H1 (cell line): ENCODE data around the gene UBE2I. TPM values are rescaled to one million over a fixed set of nuclear protein-coding genes. Genes with fewer than 3 reads are reported as not detected.

Source experiments
- CTCF ChIA-PET: fragments of 300-600 bp; sonication (Branson Sonifier 250); formaldehyde crosslinking; loops from one replicate; lab custom pipeline; 2021; ENCODE audit not compliant: partially characterized antibody; lab: Charles Lee
- POLR2A ChIA-PET: fragments of 300-600 bp; sonication (Branson Sonifier 250); formaldehyde crosslinking; loops from one replicate; lab custom pipeline; 2021; ENCODE audit warnings: inconsistent platforms; ENCODE audit not compliant: partially characterized antibody; lab: Charles Lee
- DNase-seq, 2 experiments: peaks; one replicate each; pipeline versions ENCODE4 v3.0.0 to v3.0.0-alpha.2; 2010 to 2022; ENCODE audit warnings: low spot score in 2 of 2, low read depth in 1 of 2, mixed read lengths in 1 of 2
- FAIRE-seq: peaks from 2 replicates; lab custom pipeline; 2011; peaks lifted over from hg19 to GRCh38; lab: Jason Lieb, UNC
- H2AFZ ChIP-seq: 2 replicates; pipeline ENCODE4 v1.8.1; 2012; ENCODE audit warnings: low read length, inconsistent platforms
- H2AK5ac ChIP-seq: 2 replicates; pipeline ENCODE4 v1.6.1; 2013; ENCODE audit warnings: low read depth, low read length
- H2BK120ac ChIP-seq: replicated peaks from 2 replicates; pipeline ENCODE3; 2013; ENCODE audit warnings: low read depth, low read length, inconsistent platforms
- H2BK12ac ChIP-seq: 2 replicates; pipeline ENCODE4 v1.6.1; 2013; ENCODE audit warnings: low read depth, low read length
- H2BK15ac ChIP-seq: 2 replicates; pipeline ENCODE4 v1.6.1; 2013; ENCODE audit warnings: low read length
- H2BK20ac ChIP-seq: 2 replicates; pipeline ENCODE4 v1.6.1; 2013; ENCODE audit warnings: low read length
- H2BK5ac ChIP-seq: 2 replicates; pipeline ENCODE4 v1.6.1; 2013; ENCODE audit warnings: low read depth, low read length
- H3K14ac ChIP-seq: 2 replicates; pipeline ENCODE4 v1.6.1; 2013; ENCODE audit warnings: inconsistent platforms; ENCODE audit not compliant: insufficient read length
- H3K18ac ChIP-seq: 2 replicates; pipeline ENCODE4 v1.6.1; 2013; ENCODE audit warnings: low read length; ENCODE audit errors: extremely low read depth
- H3K23ac ChIP-seq: 2 replicates; pipeline ENCODE4 v1.6.1; 2013; ENCODE audit warnings: inconsistent platforms; ENCODE audit not compliant: insufficient read length
- H3K23me2 ChIP-seq: 2 replicates; pipeline ENCODE4 v1.6.1; 2013; ENCODE audit warnings: low read depth, low read length
- H3K27ac ChIP-seq: 2 replicates; pipeline ENCODE4 v1.6.1; 2011; ENCODE audit warnings: low read depth, low read length, inconsistent platforms
- H3K27me3 ChIP-seq, 4 experiments: replicated peaks in 1 of 4; 1 replicate in 1 of 4; 2 replicates in 3 of 4; pipeline versions ENCODE4 v1.6.1 to v1.8.1; 2011 to 2013; ENCODE audit warnings: low read length in 3 of 4, mild to moderate bottlenecking in 3 of 4, inconsistent platforms in 2 of 4, mixed read lengths in 2 of 4, moderate library complexity in 1 of 4; ENCODE audit not compliant: control insufficient read depth in 3 of 4, insufficient read depth in 3 of 4; ENCODE audit errors: extremely low read depth in 1 of 4
- H3K36me3 ChIP-seq, 4 experiments: 2 replicates each; pipeline versions ENCODE4 v1.6.1 to v1.8.1; 2011 to 2013; ENCODE audit warnings: mild to moderate bottlenecking in 4 of 4, low read length in 3 of 4, moderate library complexity in 2 of 4, control low read depth in 1 of 4, inconsistent platforms in 1 of 4; ENCODE audit not compliant: insufficient read depth in 4 of 4, control insufficient read depth in 2 of 4
- H3K4ac ChIP-seq: replicated peaks from 2 replicates; pipeline ENCODE3; 2013; ENCODE audit warnings: low read length, low read depth, mixed read lengths, inconsistent platforms; ENCODE audit not compliant: insufficient read length
- H3K4me1 ChIP-seq, 4 experiments: replicated peaks in 1 of 4; 1 replicate in 1 of 4; 2 replicates in 3 of 4; pipeline versions ENCODE4 v1.6.1 to v1.8.1; 2011 to 2013; ENCODE audit warnings: low read length in 3 of 4, inconsistent platforms in 2 of 4, mixed read lengths in 1 of 4; ENCODE audit not compliant: insufficient read depth in 4 of 4, control insufficient read depth in 3 of 4
- H3K4me2 ChIP-seq, 2 experiments: 2 replicates each; pipeline versions ENCODE4 v1.6.1 to v1.8.1; 2011 to 2013; ENCODE audit warnings: low read depth in 2 of 2, low read length in 2 of 2, control low read depth in 1 of 2, inconsistent platforms in 1 of 2, mild to moderate bottlenecking in 1 of 2; ENCODE audit not compliant: insufficient read depth in 1 of 2
- H3K4me3 ChIP-seq, 4 experiments: fragments of 200-600, 300-600 bp in 1 of 4; sonication (generic), shearing (Covaris generic), sonication (Bioruptor Twin) in 1 of 4; 2 replicates each; pipeline versions ENCODE4 v1.5.1 to v1.8.1; 2011 to 2016; ENCODE audit warnings: low read length in 4 of 4, low read depth in 3 of 4, control low read depth in 2 of 4, inconsistent platforms in 2 of 4, mild to moderate bottlenecking in 2 of 4, mixed read lengths in 1 of 4, moderate library complexity in 1 of 4; ENCODE audit not compliant: insufficient read depth in 2 of 4; ENCODE audit errors: extremely low read depth in 1 of 4
- H3K56ac ChIP-seq: replicated peaks from 2 replicates; pipeline ENCODE3; 2013; ENCODE audit warnings: low read depth, mild to moderate bottlenecking, mixed read lengths, low read length, inconsistent platforms; ENCODE audit not compliant: insufficient read length
- H3K79me1 ChIP-seq: 2 replicates; pipeline ENCODE4 v1.6.1; 2013; ENCODE audit warnings: low read depth, low read length, control low read depth
- H3K79me2 ChIP-seq, 2 experiments: 2 replicates each; pipeline versions ENCODE4 v1.6.1 to v1.8.1; 2012 to 2013; ENCODE audit warnings: low read length in 2 of 2, mild to moderate bottlenecking in 2 of 2, inconsistent platforms in 1 of 2; ENCODE audit not compliant: insufficient read depth in 2 of 2, control insufficient read depth in 1 of 2
- H3K9ac ChIP-seq, 4 experiments: replicated peaks in 1 of 4; 1 replicate in 1 of 4; 2 replicates in 3 of 4; pipeline versions ENCODE4 v1.6.1 to v1.8.1; 2011 to 2013; ENCODE audit warnings: low read depth in 3 of 4, low read length in 3 of 4, control low read depth in 2 of 4, mild to moderate bottlenecking in 2 of 4, moderate library complexity in 2 of 4, inconsistent platforms in 1 of 4; ENCODE audit errors: extremely low read depth in 1 of 4
- H3K9me3 ChIP-seq, 2 experiments: 2 replicates each; pipeline versions ENCODE4 v1.6.1 to v1.8.1; 2012 to 2013; ENCODE audit warnings: mild to moderate bottlenecking in 2 of 2, moderate library complexity in 2 of 2, control low read depth in 1 of 2, inconsistent platforms in 1 of 2, low read depth in 1 of 2, low read length in 1 of 2, mixed read lengths in 1 of 2; ENCODE audit not compliant: insufficient read depth in 2 of 2
- H4K20me1 ChIP-seq, 2 experiments: replicated peaks in 1 of 2; 2 replicates each; pipeline versions ENCODE3 to v1.8.1; 2011 to 2013; ENCODE audit warnings: inconsistent platforms in 2 of 2, low read length in 2 of 2, mild to moderate bottlenecking in 1 of 2; ENCODE audit not compliant: insufficient read depth in 2 of 2, control insufficient read depth in 1 of 2
- H4K5ac ChIP-seq: 2 replicates; pipeline ENCODE4 v1.6.1; 2013; ENCODE audit warnings: low read length, low read depth, mixed read lengths, inconsistent platforms; ENCODE audit not compliant: insufficient read length
- H4K8ac ChIP-seq: 2 replicates; pipeline ENCODE4 v1.8.0; 2013; ENCODE audit warnings: mild to moderate bottlenecking, moderate library complexity, low read length, inconsistent platforms; ENCODE audit not compliant: insufficient read depth; ENCODE audit errors: extremely low read depth
- H4K91ac ChIP-seq: replicated peaks from 2 replicates; pipeline ENCODE3; 2013; ENCODE audit warnings: low read length, mixed read lengths, inconsistent platforms; ENCODE audit not compliant: insufficient read length
- SIN3A ChIP-seq, 2 experiments: IDR thresholded peaks in 1 of 2; conservative IDR thresholded peaks in 1 of 2; 2 replicates each; pipeline ENCODE4 v1.6.1; 2011 to 2012; ENCODE audit warnings: low read length in 2 of 2, improper control_type of control experiment in 1 of 2, low read depth in 1 of 2, mild to moderate bottlenecking in 1 of 2
- SIX5 ChIP-seq: IDR thresholded peaks from 2 replicates; pipeline ENCODE4 v1.6.1; 2011; ENCODE audit warnings: mild to moderate bottlenecking, low read depth, low read length
- WGBS, 2 experiments: shearing (Covaris generic) in 1 of 2; methylation state at CpG; one replicate each; pipeline versions ENCODE4 v1.1.6 to v1.1.7; 2013 to 2015; ENCODE audit warnings: low lambda C conversion rate in 2 of 2, mixed read lengths in 2 of 2, inconsistent platforms in 1 of 2, low coverage in 1 of 2, missing lambda C conversion rate in 1 of 2; ENCODE audit not compliant: insufficient replicate concordance in 2 of 2, insufficient coverage in 1 of 2, insufficient read length in 1 of 2; ENCODE audit errors: extremely low coverage in 1 of 2, missing lambda C conversion rate in 1 of 2; 5-methylcytosine and 5-hydroxymethylcytosine counted together
- polyA plus RNA-seq, 7 experiments: library from polyadenylated mRNA; depleted of rRNA in 3 of 7; stranded (reverse) in 5 of 7; unstranded in 2 of 7; fragments of >200 nt in 5 of 7; fragments of 200-250 nt in 2 of 7; gene quantifications; 1 replicate in 5 of 7; 2 replicates in 1 of 7; 4 replicates in 1 of 7; pipeline versions ENCODE4 v1.2.1 to v1.2.3, GENCODE V29; 2011 to 2013; ENCODE audit warnings: missing spikeins in 2 of 7, mixed read lengths in 2 of 7
- total RNA-seq: library from RNA; stranded (reverse); fragmentation: NEBNext Ultra II Directional; extraction: Animal tissue kit (Norgen Biotek cat#: 25700); gene quantifications from 2 replicates; pipeline ENCODE4 v1.2.1, GENCODE V29; 2021

Gene UBE2I
- total and polyA plus RNA-seq, 2 of the 8 experiments (the other 6 are each of a cell fraction or from before 2014, with no cell fraction given): 148 to 268 TPM

DNA sequence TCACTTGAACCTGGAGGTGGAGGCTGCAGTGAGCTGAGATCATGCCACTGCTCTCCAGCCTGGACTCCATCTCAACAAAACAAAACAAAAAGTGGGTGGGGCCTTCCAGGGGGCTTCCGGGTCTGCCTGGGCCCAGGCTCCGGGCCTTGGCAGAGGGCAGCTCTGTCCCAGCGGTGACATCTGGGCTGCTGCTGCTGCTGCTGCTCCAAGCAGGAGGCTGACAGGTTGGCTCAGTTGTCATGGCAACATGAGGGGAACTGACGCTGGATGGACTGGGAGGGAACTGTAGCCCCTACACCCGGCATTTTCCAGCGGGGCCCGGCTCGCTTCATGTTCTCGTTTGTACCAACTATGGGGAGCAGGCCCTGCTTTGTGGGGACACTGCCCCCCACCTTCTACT lies 28.1 kb downstream of the UBE2I start:
- H3K18ac ChIP-seq: no peak overlapping the region
- TF ChIP-seq SIX5 (no peak), SIN3A (conservative IDR thresholded peaks at IDR 0.05 in 1 of 2, IDR thresholded peaks at IDR 0.05 in 1 of 2; ENCODE audit: low read depth in 1 of 2, low read length in 2 of 2) (peak in 1 of 2 experiments; percentile 52; a peak in 1 of 4 replicates)
- no peak overlapping the region for H3K27ac ChIP-seq
- no peak for DNase-seq
- H3K56ac ChIP-seq: no peak overlapping the region
- peaks cover 6% of the 10 kb centered on the region; the same call in 1 of the 2 replicates for H3K23me2 ChIP-seq
- ChIA-PET POLR2A (interaction anchor here (0.9 to 1.2 kb wide), 2 partner anchors 10 to 11 kb away, joined by 3 to 4 read pairs; no protein-coding TSS in a partner anchor), CTCF (interaction anchor here (0.7 to 5.2 kb wide), 8 partner anchors 8 to 72 kb away, joined by 3 to 43 read pairs (median 4); no protein-coding TSS in a partner anchor)
- no peak overlapping the region for H3K4me2 ChIP-seq
- no peak overlapping the region for H2AFZ ChIP-seq
- H3K23ac ChIP-seq: no peak overlapping the region
- no peak overlapping the region for H3K9ac ChIP-seq
- no peak overlapping the region for H2BK12ac ChIP-seq
- H4K91ac ChIP-seq: no peak overlapping the region
- no peak overlapping the region for H4K5ac ChIP-seq
- H2BK5ac ChIP-seq: no peak overlapping the region
- H2BK20ac ChIP-seq: no peak overlapping the region
- no peaks in the 10 kb centered on the region for H3K79me1 ChIP-seq
- peaks cover 7 to 21% of the 10 kb centered on the region in 2 experiments for H4K20me1 ChIP-seq
- no peaks in the 10 kb centered on the region for H3K79me2 ChIP-seq
- H3K4ac ChIP-seq: no peak overlapping the region
- H3K14ac ChIP-seq: no peak overlapping the region
- H2BK120ac ChIP-seq: no peak overlapping the region
- H3K9me3 ChIP-seq: no peaks in the 10 kb centered on the region
- H3K36me3 ChIP-seq: no peaks in the 10 kb centered on the region
- peaks cover 0 to 11% (median 4%) of the 10 kb centered on the region in 4 experiments; a peak in 4 of 7 replicates for H3K4me1 ChIP-seq
- no peak for FAIRE-seq
- H3K27me3 ChIP-seq: peaks cover 19 to 48% (median 37%) of the 10 kb centered on the region in 4 experiments
- H2BK15ac ChIP-seq: no peak overlapping the region
- H3K4me3 ChIP-seq: no peak overlapping the region
- WGBS, 2 experiments: 87% methylated on average over 9 of the region's 9 CpGs; no CpG with 5 or more reads in 1 of the 2 experiments
- H4K8ac ChIP-seq: no peak overlapping the region
- H2AK5ac ChIP-seq: no peak overlapping the region
